ENCODE measurements around the gene ANXA3.
"Not testable (repeated sequence)": the region's sequence is repeated elsewhere in the genome, so short reads cannot be mapped to it uniquely, and the experiment has no call there.

Gene ANXA3

GRCh38 chr4:78543424-78544125 is 8.0 kb upstream of the ANXA3 start:
- no peak for DNase-seq (ENCODE audit: low read depth in 4 of 4, low spot score in 1 of 4)

GRCh38 chr4:78544678-78545077 is 6.9 kb upstream of the ANXA3 start:
- DNase-seq (ENCODE audit: low read depth in 4 of 4, low spot score in 1 of 4) = no peak

- DNase-seq (ENCODE audit: low read depth in 4 of 4, low spot score in 1 of 4) = no peak
Observed at GRCh38 chr4:78545275-78546246, 6.0 kb upstream of the ANXA3 start.

GRCh38 chr4:78547899-78548298 is 3.7 kb upstream of the ANXA3 start:
- not testable (repeated sequence) for DNase-seq (ENCODE audit: low read depth in 4 of 4, low spot score in 1 of 4)

- not testable (repeated sequence) for DNase-seq (ENCODE audit: low read depth in 4 of 4, low spot score in 1 of 4)
Observed at GRCh38 chr4:78548889-78549288, 2.7 kb upstream of the ANXA3 start.

GRCh38 chr4:78552389-78553042 is 946 bp downstream of the ANXA3 start:
- no peak for DNase-seq (ENCODE audit: low read depth in 4 of 4, low spot score in 1 of 4)

GRCh38 chr4:78553043-78553396 is 1.4 kb downstream of the ANXA3 start:
- no peak for DNase-seq (ENCODE audit: low read depth in 4 of 4, low spot score in 1 of 4)

- DNase-seq (ENCODE audit: low read depth in 4 of 4, low spot score in 1 of 4) = no peak
Observed at GRCh38 chr4:78553529-78554060, 2.0 kb downstream of the ANXA3 start.

- no peak for DNase-seq (ENCODE audit: low read depth in 4 of 4, low spot score in 1 of 4)
Observed at GRCh38 chr4:78556665-78557064, 5.1 kb downstream of the ANXA3 start.

- DNase-seq (ENCODE audit: low read depth in 4 of 4, low spot score in 1 of 4) = no peak
Observed at GRCh38 chr4:78557841-78558240, 6.3 kb downstream of the ANXA3 start.

GRCh38 chr4:78558410-78558809 is 6.8 kb downstream of the ANXA3 start:
- no peak for DNase-seq (ENCODE audit: low read depth in 4 of 4, low spot score in 1 of 4)

GRCh38 chr4:78560296-78560963 is 8.9 kb downstream of the ANXA3 start:
- no peak for DNase-seq (ENCODE audit: low read depth in 4 of 4, low spot score in 1 of 4)

- no peak for DNase-seq (ENCODE audit: low read depth in 4 of 4, low spot score in 1 of 4)
Observed at GRCh38 chr4:78561677-78562076, 10.1 kb downstream of the ANXA3 start.

GRCh38 chr4:78562687-78563086 is 11.1 kb downstream of the ANXA3 start:
- DNase-seq (ENCODE audit: low read depth in 4 of 4, low spot score in 1 of 4) = no peak

- no peak for DNase-seq (ENCODE audit: low read depth in 4 of 4, low spot score in 1 of 4)
Observed at GRCh38 chr4:78565971-78566372, 14.4 kb downstream of the ANXA3 start.

GRCh38 chr4:78566834-78567499 is 15.4 kb downstream of the ANXA3 start:
- no peak for DNase-seq (ENCODE audit: low read depth in 4 of 4, low spot score in 1 of 4)

- no peak for DNase-seq (ENCODE audit: low read depth in 4 of 4, low spot score in 1 of 4)
Observed at GRCh38 chr4:78567500-78568060, 16.0 kb downstream of the ANXA3 start.

GRCh38 chr4:78568640-78569305 is 17.2 kb downstream of the ANXA3 start:
- no peak for DNase-seq (ENCODE audit: low read depth in 4 of 4, low spot score in 1 of 4)

GRCh38 chr4:78569306-78569821 is 17.8 kb downstream of the ANXA3 start:
- DNase-seq (ENCODE audit: low read depth in 4 of 4, low spot score in 1 of 4) = no peak
